GM12878 (cell line): ENCODE measurements around the gene WFS1. TPM values are rescaled to one million over a fixed set of nuclear protein-coding genes. Genes with fewer than 3 reads are reported as not detected.

ENCODE experiments used
- ATAC-seq: fragments of 200-7000 bp; cut with Tn5 transposase; 3 replicates; pipeline ENCODE4 v1.9.1; 2020; ENCODE audit warnings: mild to moderate bottlenecking, moderate library complexity
- BruUV-seq: library from RNA; stranded (reverse); fragments of 400-500 nt; replicated peaks from 2 replicates; lab custom pipeline; 2021; lab: Mats Ljungman, UMichigan
- CTCF ChIA-PET: fragments of 300-600 bp; sonication (Branson Sonifier 250); formaldehyde crosslinking; extraction: SDS; loops from one replicate; lab custom pipeline; 2021; ENCODE audit warnings: inconsistent platforms; lab: Yijun Ruan, JAX
- POLR2A ChIA-PET: fragments of 350-600 bp; formaldehyde crosslinking; extraction: SDS; loops from one replicate; lab custom pipeline; 2021; ENCODE audit warnings: inconsistent platforms; lab: Charles Lee
- RAD21 ChIA-PET: fragments of 300-600 bp; sonication (Branson Sonifier 250); formaldehyde crosslinking; loops from one replicate; lab custom pipeline; 2023; ENCODE audit warnings: antibody characterized with exemption; ENCODE audit not compliant: unreplicated experiment; lab: Charles Lee
- SMC1A ChIA-PET: fragments of 300-600 bp; sonication (Branson Sonifier 250); formaldehyde crosslinking; loops from one replicate; lab custom pipeline; 2023; ENCODE audit not compliant: unreplicated experiment, uncharacterized antibody; lab: Charles Lee
- DNase-seq: peaks from one replicate; pipeline ENCODE4 v3.0.0-alpha.2; 2011; ENCODE audit warnings: low read depth, low spot score
- FAIRE-seq: peaks from 3 replicates; lab custom pipeline; 2011; peaks lifted over from hg19 to GRCh38; lab: Jason Lieb, UNC
- H2AFZ ChIP-seq: 2 replicates; pipeline ENCODE4 v1.6.0; 2011; ENCODE audit warnings: low read depth, low read length, control low read depth; ENCODE audit not compliant: control insufficient read depth
- H3K27ac ChIP-seq: 2 replicates; pipeline ENCODE4 v1.5.1; 2011; ENCODE audit warnings: control low read depth; ENCODE audit not compliant: control insufficient read depth, insufficient read depth
- H3K27me3 ChIP-seq, 2 experiments: replicated peaks in 1 of 2; 2 replicates each; pipeline versions ENCODE4 v1.6.0 to v1.6.1; 2011; ENCODE audit warnings: low read length in 1 of 2; ENCODE audit not compliant: control insufficient read depth in 2 of 2, insufficient read depth in 2 of 2
- H3K36me3 ChIP-seq, 2 experiments: 2 replicates each; pipeline ENCODE4 v1.5.1; 2011; ENCODE audit warnings: low read length in 1 of 2; ENCODE audit not compliant: control insufficient read depth in 2 of 2, insufficient read depth in 2 of 2
- H3K4me1 ChIP-seq: 2 replicates; pipeline ENCODE4 v1.6.1; 2011; ENCODE audit warnings: mild to moderate bottlenecking, low read length, moderate library complexity, mixed read lengths; ENCODE audit not compliant: control insufficient read depth, insufficient read depth
- H3K4me2 ChIP-seq: 2 replicates; pipeline ENCODE4 v1.6.0; 2011; ENCODE audit warnings: control low read depth; ENCODE audit not compliant: control insufficient read depth, insufficient read depth
- H3K4me3 ChIP-seq: fragments of 200-600 bp; sonication (generic); 2 replicates; pipeline ENCODE4 v1.5.1; 2016
- H3K79me2 ChIP-seq: 2 replicates; pipeline ENCODE4 v1.6.0; 2011; ENCODE audit warnings: low read length; ENCODE audit not compliant: control insufficient read depth, insufficient read depth
- H3K9ac ChIP-seq: 2 replicates; pipeline ENCODE4 v1.8.0; 2011; ENCODE audit warnings: low read length, control low read depth, mixed read lengths; ENCODE audit not compliant: control insufficient read depth, insufficient read depth
- H3K9me3 ChIP-seq: replicated peaks from 3 replicates; pipeline ENCODE4 v1.5.1; 2011; ENCODE audit warnings: mild to moderate bottlenecking, low read length; ENCODE audit not compliant: control insufficient read depth, insufficient read depth
- H4K20me1 ChIP-seq: 2 replicates; pipeline ENCODE4 v1.6.0; 2011; ENCODE audit not compliant: control insufficient read depth, insufficient read depth
- CTCF ChIP-seq, 3 experiments: IDR thresholded peaks in 2 of 3; conservative IDR thresholded peaks in 1 of 3; 2 replicates each; pipeline ENCODE4 v1.5.1; 2011; ENCODE audit warnings: low read depth in 3 of 3, low read length in 3 of 3, mild to moderate bottlenecking in 3 of 3, control low read depth in 2 of 3, moderate library complexity in 2 of 3, inconsistent platforms in 1 of 3, mixed read lengths in 1 of 3; ENCODE audit not compliant: control insufficient read depth in 2 of 3, insufficient read depth in 1 of 3; ENCODE audit errors: extremely low read depth in 1 of 3
- RAD21 ChIP-seq: IDR thresholded peaks from 2 replicates; pipeline ENCODE4 v1.6.1; 2011; ENCODE audit warnings: mild to moderate bottlenecking, low read depth, low read length, moderate library complexity; ENCODE audit not compliant: insufficient read depth
- SMC3 ChIP-seq: IDR thresholded peaks from 2 replicates; pipeline ENCODE4 v1.6.1; 2011; ENCODE audit warnings: low read length, improper control_type of control experiment, borderline replicate concordance
- SP1 ChIP-seq: IDR thresholded peaks from one replicate; pipeline ENCODE4 v1.6.1; 2011; ENCODE audit warnings: low read depth, low read length
- YBX1 ChIP-seq: fragments of 450-650 bp; IDR thresholded peaks from 2 replicates; pipeline ENCODE4 v1.6.1; 2016; ENCODE audit warnings: antibody characterized with exemption
- WGBS: methylation state at CpG from one replicate; pipeline ENCODE4 v1.1.6; 2016; ENCODE audit warnings: low lambda C conversion rate; ENCODE audit not compliant: insufficient replicate concordance, insufficient coverage; ENCODE audit errors: missing lambda C conversion rate; 5-methylcytosine and 5-hydroxymethylcytosine counted together
- in situ Hi-C: fragments of 300-500 bp; cut with MboI; formaldehyde crosslinking; loops from 9 replicates; pipeline ENCODE4 v1.14.3; 2018; ENCODE audit warnings: mixed read lengths
- intact Hi-C: fragments of 100-400 bp; cut with micrococcal nuclease; formaldehyde crosslinking; loops from one replicate; pipeline ENCODE4 v1.14.2; 2022; ENCODE audit not compliant: unreplicated experiment
- polyA plus RNA-seq, 11 experiments: library from polyadenylated mRNA; depleted of rRNA in 4 of 11; unstranded in 6 of 11; stranded (reverse) in 5 of 11; fragments of >200 nt; fragmentation: Nextera tagmentation in 4 of 11; fragmentation: Illumina TruSeq in 1 of 11; extraction: Ambion mirVana in 4 of 11; extraction: Trizol in 1 of 11; gene quantifications; 1 replicate in 1 of 11; 2 replicates in 10 of 11; pipeline versions ENCODE4 v1.2.1 to v1.2.3, GENCODE V29; 2011 to 2016; ENCODE audit warnings: inconsistent platforms in 2 of 11, missing spikeins in 2 of 11, low read depth in 1 of 11
- total RNA-seq, 4 experiments: library from RNA; depleted of rRNA in 3 of 4; stranded (reverse); fragments of >200 nt in 3 of 4; fragmentation: Illumina TruSeq in 1 of 4; extraction: Trizol in 1 of 4; gene quantifications; 2 replicates each; pipeline versions ENCODE4 v1.2.1 to v1.2.3, GENCODE V29; 2013 to 2021
- TF ChIP-seq, protein P1 (sequence below): fragments of 450-650 bp; IDR thresholded peaks from 2 replicates; pipeline ENCODE4 v1.6.1; 2017; ENCODE audit warnings: mild to moderate bottlenecking, moderate library complexity

Gene WFS1
- total and polyA plus RNA-seq, 10 of the 15 experiments (the other 5 are each of a cell fraction or from before 2014, with no cell fraction given), result 0.31 to 4.7 (median 2.0) TPM

- no peak for FAIRE-seq
- intact Hi-C loops, result no loop called here
These were observed 62.5 kb downstream of the WFS1 start for GRCh38 chr4:6332042-6332668.

More at GRCh38 chr4:6332042-6332668, 62.5 kb downstream of the WFS1 start:
- no peaks in the 10 kb centered on the region for H3K36me3 ChIP-seq
- no peak for TF ChIP-seq YBX1
- TF ChIP-seq RAD21, result peak; percentile 46
- TF ChIP-seq CTCF (IDR thresholded peaks at IDR 0.05 in 2 of 3, conservative IDR thresholded peaks at IDR 0.05 in 1 of 3; ENCODE audit: control insufficient read depth in 2 of 3, extremely low read depth in 1 of 3, insufficient read depth in 1 of 3, low read depth in 3 of 3, low read length in 3 of 3), result peak; percentile 57 to 74 (median 74)
- no peak for TF ChIP-seq SP1
- TF ChIP-seq, protein P1, sequence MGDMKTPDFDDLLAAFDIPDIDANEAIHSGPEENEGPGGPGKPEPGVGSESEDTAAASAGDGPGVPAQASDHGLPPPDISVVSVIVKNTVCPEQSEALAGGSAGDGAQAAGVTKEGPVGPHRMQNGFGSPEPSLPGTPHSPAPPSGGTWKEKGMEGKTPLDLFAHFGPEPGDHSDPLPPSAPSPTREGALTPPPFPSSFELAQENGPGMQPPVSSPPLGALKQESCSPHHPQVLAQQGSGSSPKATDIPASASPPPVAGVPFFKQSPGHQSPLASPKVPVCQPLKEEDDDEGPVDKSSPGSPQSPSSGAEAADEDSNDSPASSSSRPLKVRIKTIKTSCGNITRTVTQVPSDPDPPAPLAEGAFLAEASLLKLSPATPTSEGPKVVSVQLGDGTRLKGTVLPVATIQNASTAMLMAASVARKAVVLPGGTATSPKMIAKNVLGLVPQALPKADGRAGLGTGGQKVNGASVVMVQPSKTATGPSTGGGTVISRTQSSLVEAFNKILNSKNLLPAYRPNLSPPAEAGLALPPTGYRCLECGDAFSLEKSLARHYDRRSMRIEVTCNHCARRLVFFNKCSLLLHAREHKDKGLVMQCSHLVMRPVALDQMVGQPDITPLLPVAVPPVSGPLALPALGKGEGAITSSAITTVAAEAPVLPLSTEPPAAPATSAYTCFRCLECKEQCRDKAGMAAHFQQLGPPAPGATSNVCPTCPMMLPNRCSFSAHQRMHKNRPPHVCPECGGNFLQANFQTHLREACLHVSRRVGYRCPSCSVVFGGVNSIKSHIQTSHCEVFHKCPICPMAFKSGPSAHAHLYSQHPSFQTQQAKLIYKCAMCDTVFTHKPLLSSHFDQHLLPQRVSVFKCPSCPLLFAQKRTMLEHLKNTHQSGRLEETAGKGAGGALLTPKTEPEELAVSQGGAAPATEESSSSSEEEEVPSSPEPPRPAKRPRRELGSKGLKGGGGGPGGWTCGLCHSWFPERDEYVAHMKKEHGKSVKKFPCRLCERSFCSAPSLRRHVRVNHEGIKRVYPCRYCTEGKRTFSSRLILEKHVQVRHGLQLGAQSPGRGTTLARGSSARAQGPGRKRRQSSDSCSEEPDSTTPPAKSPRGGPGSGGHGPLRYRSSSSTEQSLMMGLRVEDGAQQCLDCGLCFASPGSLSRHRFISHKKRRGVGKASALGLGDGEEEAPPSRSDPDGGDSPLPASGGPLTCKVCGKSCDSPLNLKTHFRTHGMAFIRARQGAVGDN, result no peak
- TF ChIP-seq SMC3, result peak; percentile 25; the same call in 1 of the 2 replicates
- TF ChIP-seq, all 136 proteins: peak for 3
- peaks cover 0 to 2% of the 10 kb centered on the region in 2 experiments; a peak in 1 of 4 replicates for H3K27me3 ChIP-seq
- ChIA-PET RAD21 (interaction anchor here (3.0 to 8.5 kb wide), 3 partner anchors 63 to 82 kb away, joined by 11 to 222 read pairs (median 156); partner anchors contain the start of gene WFS1), CTCF (interaction anchor here (0.8 to 20.1 kb wide), 24 partner anchors 10 to 383 kb away, joined by 3 to 469 read pairs (median 4); partner anchors contain the start of gene WFS1), SMC1A (interaction anchor here (1.0 to 5.8 kb wide), 4 partner anchors 68 to 333 kb away, joined by 4 to 78 read pairs (median 22); no protein-coding TSS in a partner anchor), POLR2A (no interaction called here)
- no peaks in the 10 kb centered on the region; the same call in 2 of the 3 replicates for H3K9me3 ChIP-seq
- H3K4me1 ChIP-seq, result no peaks in the 10 kb centered on the region; the same call in 1 of the 2 replicates
- WGBS, result 51% methylated on average over 18 of the region's 18 CpGs
- no peak for DNase-seq
- no peaks in the 10 kb centered on the region for H4K20me1 ChIP-seq
- BruUV-seq, result no TSS peak
- no peak overlapping the region for H3K4me3 ChIP-seq
- 0 out of 3 replicates have a peak, but pooled peaks have one; percentile 26 for ATAC-seq
- H3K27ac ChIP-seq, result no peak overlapping the region
- H2AFZ ChIP-seq, result no peak overlapping the region
- H3K79me2 ChIP-seq, result no peaks in the 10 kb centered on the region
- H3K9ac ChIP-seq, result no peak overlapping the region
- in situ Hi-C loops, result no loop called here
- no peak overlapping the region for H3K4me2 ChIP-seq
